PC-3 (cell line): ENCODE results near the gene SPATA16. TPM values are rescaled to one million over a fixed set of nuclear protein-coding genes. Genes with fewer than 3 reads are reported as not detected.

ENCODE experiments used
- ATAC-seq: fragments of 200-7000 bp; cut with Tn5 transposase; 2 replicates; pipeline ENCODE4 v1.9.1; 2020; ENCODE audit warnings: mild to moderate bottlenecking, moderate library complexity
- BruUV-seq: library from RNA; stranded (reverse); fragments of 400-500 nt; replicated peaks from 2 replicates; lab custom pipeline; 2021; lab: Mats Ljungman, UMichigan
- CTCF ChIA-PET: fragments of 300-600 bp; sonication (Branson Sonifier 250); formaldehyde crosslinking; loops from one replicate; lab custom pipeline; 2022; ENCODE audit warnings: antibody characterized with exemption; lab: Charles Lee
- POLR2A ChIA-PET: fragments of 300-600 bp; sonication (Branson Sonifier 250); formaldehyde crosslinking; loops from one replicate; lab custom pipeline; 2022; ENCODE audit warnings: antibody characterized with exemption; ENCODE audit not compliant: unreplicated experiment; lab: Charles Lee
- DNase-seq: peaks from one replicate; pipeline ENCODE4 v3.0.0-alpha.2; 2015
- H2AFZ ChIP-seq: fragments of 300-600 bp; sonication (generic); 2 replicates; pipeline ENCODE4 v1.6.0; 2016; ENCODE audit warnings: antibody characterized with exemption, low read length
- H3F3A ChIP-seq: fragments of 300-600 bp; sonication (generic); one replicate; pipeline ENCODE4 v1.6.0; 2017; ENCODE audit warnings: antibody characterized with exemption, low read length, control low read depth, mild to moderate bottlenecking; ENCODE audit not compliant: unreplicated experiment
- H3K27ac ChIP-seq: fragments of 300-600 bp; sonication (generic); 2 replicates; pipeline ENCODE4 v1.5.1; 2016; ENCODE audit warnings: mild to moderate bottlenecking, low read length
- H3K27me3 ChIP-seq: fragments of 300-600 bp; sonication (generic); 2 replicates; pipeline ENCODE4 v1.6.1; 2016; ENCODE audit warnings: low read length, mixed read lengths
- H3K36me3 ChIP-seq: fragments of 300-600 bp; sonication (generic); 2 replicates; pipeline ENCODE4 v1.6.1; 2016; ENCODE audit warnings: low read depth, mixed run types, low read length, mixed read lengths
- H3K4me1 ChIP-seq: fragments of 300-600 bp; sonication (generic); 2 replicates; pipeline ENCODE4 v1.5.1; 2016; ENCODE audit warnings: low read length; ENCODE audit not compliant: insufficient read depth
- H3K4me2 ChIP-seq: fragments of 300-600 bp; sonication (generic); 2 replicates; pipeline ENCODE4 v1.6.0; 2016; ENCODE audit warnings: low read length
- H3K4me3 ChIP-seq: fragments of 300-600 bp; sonication (generic); 2 replicates; pipeline ENCODE4 v1.5.1; 2016; ENCODE audit warnings: mild to moderate bottlenecking, low read length, mixed read lengths
- H3K79me2 ChIP-seq: fragments of 300-600 bp; sonication (generic); 2 replicates; pipeline ENCODE4 v1.6.1; 2017; ENCODE audit warnings: low read length, mixed read lengths
- H3K9ac ChIP-seq: fragments of 300-600 bp; sonication (generic); 2 replicates; pipeline ENCODE4 v1.6.0; 2016; ENCODE audit warnings: mild to moderate bottlenecking, low read length
- H3K9me2 ChIP-seq: fragments of 300-600 bp; sonication (generic); replicated peaks from 2 replicates; pipeline ENCODE4 v1.6.1; 2016; ENCODE audit warnings: mixed run types, low read length, mixed read lengths
- H3K9me3 ChIP-seq: fragments of 300-600 bp; sonication (generic); 2 replicates; pipeline ENCODE4 v1.6.1; 2016; ENCODE audit warnings: low read length, mixed read lengths
- H4K20me1 ChIP-seq: fragments of 300-600 bp; sonication (generic); 2 replicates; pipeline ENCODE4 v1.6.1; 2016; ENCODE audit warnings: low read length, mixed read lengths
- EZH2 ChIP-seq: fragments of 300-600 bp; sonication (generic); IDR thresholded peaks from one replicate; pipeline ENCODE4 v1.6.1; 2017; ENCODE audit warnings: antibody characterized with exemption, mild to moderate bottlenecking, low read length; ENCODE audit not compliant: unreplicated experiment
- EZH2phosphoT487 ChIP-seq: fragments of 300-600 bp; sonication (generic); IDR thresholded peaks from 2 replicates; pipeline ENCODE4 v1.6.1; 2018; ENCODE audit warnings: mild to moderate bottlenecking, antibody characterized with exemption, low read length, borderline replicate concordance
- intact Hi-C: fragments of 100-400 bp; cut with micrococcal nuclease; formaldehyde crosslinking; loops from 2 replicates; pipeline ENCODE4 v1.9.0; 2023
- total RNA-seq: library from RNA; depleted of rRNA; stranded (reverse); fragments of >200 nt; gene quantifications from 2 replicates; pipeline ENCODE4 v1.2.3, GENCODE V29; 2014
- TF ChIP-seq, protein P1 (sequence below): fragments of 300-600 bp; sonication (generic); conservative IDR thresholded peaks from 2 replicates; pipeline ENCODE4 v1.5.1; 2017; ENCODE audit warnings: antibody characterized with exemption, low read depth, mild to moderate bottlenecking, low read length

Gene SPATA16
- total RNA-seq, 1 experiment from 2014 or later: not detected

DNA sequence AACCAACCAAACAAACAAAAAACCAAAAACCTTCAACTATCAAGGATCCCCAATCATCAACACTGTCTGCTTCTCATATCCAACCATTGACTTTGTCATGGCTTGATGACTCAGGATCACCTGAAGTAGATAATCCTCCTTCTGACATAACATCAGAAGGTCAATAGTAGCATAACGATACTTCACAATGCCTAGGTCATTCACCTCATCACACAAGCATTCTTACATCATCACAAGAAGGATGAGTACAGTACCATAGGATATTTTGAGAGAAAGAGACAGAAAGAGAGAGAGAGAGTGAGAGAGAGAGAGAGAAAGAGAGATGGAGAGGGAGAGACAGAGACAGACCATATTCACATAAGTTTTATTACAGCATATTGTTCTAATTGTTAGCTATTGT, 42.1 kb downstream of the SPATA16 start:
- H3K27me3 ChIP-seq: no peaks in the 10 kb centered on the region
- H3F3A ChIP-seq: no peaks in the 10 kb centered on the region
- ChIA-PET CTCF (no interaction called here), POLR2A (no interaction called here)
- intact Hi-C loops: no loop called here
- DNase-seq: no peak
- H3K4me2 ChIP-seq: no peak overlapping the region
- no peaks in the 10 kb centered on the region for H3K4me1 ChIP-seq
- H3K9ac ChIP-seq: no peak overlapping the region
- H3K4me3 ChIP-seq: no peak overlapping the region
- H4K20me1 ChIP-seq: no peaks in the 10 kb centered on the region
- H3K36me3 ChIP-seq: no peaks in the 10 kb centered on the region
- H3K9me3 ChIP-seq: no peaks in the 10 kb centered on the region
- TF ChIP-seq EZH2: no peak
- TF ChIP-seq, protein P1, sequence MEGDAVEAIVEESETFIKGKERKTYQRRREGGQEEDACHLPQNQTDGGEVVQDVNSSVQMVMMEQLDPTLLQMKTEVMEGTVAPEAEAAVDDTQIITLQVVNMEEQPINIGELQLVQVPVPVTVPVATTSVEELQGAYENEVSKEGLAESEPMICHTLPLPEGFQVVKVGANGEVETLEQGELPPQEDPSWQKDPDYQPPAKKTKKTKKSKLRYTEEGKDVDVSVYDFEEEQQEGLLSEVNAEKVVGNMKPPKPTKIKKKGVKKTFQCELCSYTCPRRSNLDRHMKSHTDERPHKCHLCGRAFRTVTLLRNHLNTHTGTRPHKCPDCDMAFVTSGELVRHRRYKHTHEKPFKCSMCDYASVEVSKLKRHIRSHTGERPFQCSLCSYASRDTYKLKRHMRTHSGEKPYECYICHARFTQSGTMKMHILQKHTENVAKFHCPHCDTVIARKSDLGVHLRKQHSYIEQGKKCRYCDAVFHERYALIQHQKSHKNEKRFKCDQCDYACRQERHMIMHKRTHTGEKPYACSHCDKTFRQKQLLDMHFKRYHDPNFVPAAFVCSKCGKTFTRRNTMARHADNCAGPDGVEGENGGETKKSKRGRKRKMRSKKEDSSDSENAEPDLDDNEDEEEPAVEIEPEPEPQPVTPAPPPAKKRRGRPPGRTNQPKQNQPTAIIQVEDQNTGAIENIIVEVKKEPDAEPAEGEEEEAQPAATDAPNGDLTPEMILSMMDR: no peak
- TF ChIP-seq EZH2phosphoT487: no peak
- BruUV-seq: no TSS peak
- H2AFZ ChIP-seq: no peak overlapping the region
- no peak overlapping the region for H3K27ac ChIP-seq
- no peak for ATAC-seq
- no peaks in the 10 kb centered on the region for H3K9me2 ChIP-seq
- no peaks in the 10 kb centered on the region for H3K79me2 ChIP-seq

DNA sequence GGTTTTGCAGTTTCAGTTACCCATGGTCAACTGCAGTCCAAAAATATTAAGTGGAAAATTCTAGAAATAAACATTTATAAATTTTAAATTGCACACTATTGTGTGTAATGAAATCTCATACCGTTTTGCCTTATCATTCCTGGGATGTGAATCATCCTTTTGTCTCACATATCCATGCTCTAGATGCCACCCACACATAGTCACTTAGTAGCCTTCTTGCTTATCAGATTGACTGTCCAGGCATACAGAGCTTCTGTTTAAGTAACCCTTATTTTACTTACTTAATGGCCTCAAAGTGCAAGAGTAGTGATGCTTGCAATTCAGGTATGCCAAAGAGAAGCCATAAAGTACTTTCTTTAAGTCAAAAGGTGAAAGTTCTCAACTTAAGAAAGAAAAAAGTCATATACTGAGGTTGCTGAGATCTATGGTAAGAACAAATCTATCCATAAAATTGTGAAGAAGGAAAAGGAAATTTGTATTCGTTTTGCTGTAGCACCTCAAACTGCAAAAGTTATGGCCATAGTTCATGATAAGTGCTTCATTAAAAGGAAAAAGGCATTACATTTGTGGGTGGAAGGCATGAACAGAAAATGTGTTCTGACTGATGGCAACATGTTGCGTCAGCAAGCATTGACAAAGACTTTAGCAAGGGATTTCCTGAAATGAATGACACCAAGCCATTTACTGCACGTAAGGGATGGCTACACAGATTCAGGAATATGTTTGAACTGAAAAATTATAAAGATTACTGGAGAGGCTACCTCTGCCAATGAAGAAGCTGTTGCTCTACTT, 43.8 kb downstream of the SPATA16 start:
- TF ChIP-seq, protein P1: no peak
- TF ChIP-seq EZH2: no peak
- TF ChIP-seq EZH2phosphoT487: no peak
- Histone ChIP-seq H3F3A (no peaks in the 10 kb centered on the region), H3K27ac (no peak overlapping the region), H3K4me1 (no peaks in the 10 kb centered on the region), H4K20me1 (no peaks in the 10 kb centered on the region), H3K27me3 (no peaks in the 10 kb centered on the region), H3K4me3 (no peak overlapping the region), H3K79me2 (no peaks in the 10 kb centered on the region), H3K4me2 (no peak overlapping the region), H3K9me3 (no peaks in the 10 kb centered on the region), H3K36me3 (no peaks in the 10 kb centered on the region), H3K9me2 (no peaks in the 10 kb centered on the region), H3K9ac (no peak overlapping the region), H2AFZ (no peak overlapping the region)
- BruUV-seq: no TSS peak
- DNase-seq (no peak), ATAC-seq (no peak)
- intact Hi-C loops: no loop called here
- ChIA-PET CTCF (no interaction called here), POLR2A (no interaction called here)

DNA sequence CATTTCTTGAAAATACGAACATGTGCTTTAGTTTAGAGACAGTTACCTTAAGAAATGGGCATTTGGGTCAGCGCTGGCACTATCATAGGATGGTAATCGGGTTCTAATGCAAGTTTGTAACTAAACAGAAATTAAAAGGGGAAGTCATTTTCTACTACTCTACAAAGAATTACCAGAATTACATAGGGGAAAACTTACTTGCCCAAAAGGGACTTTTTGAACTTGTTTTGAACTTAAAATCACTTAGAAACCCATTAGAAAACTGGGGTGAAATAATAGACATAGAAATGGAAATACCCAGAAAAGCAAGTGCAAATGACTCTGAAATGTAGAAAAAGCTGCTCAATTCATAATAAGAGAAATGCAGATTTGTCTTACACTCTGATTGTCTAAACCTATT, 44.9 kb downstream of the SPATA16 start:
- Histone ChIP-seq H3K9ac (no peak overlapping the region), H3K27ac (no peak overlapping the region), H2AFZ (no peak overlapping the region), H3K4me2 (no peak overlapping the region), H3K4me1 (no peaks in the 10 kb centered on the region), H3K9me2 (no peaks in the 10 kb centered on the region), H3F3A (no peaks in the 10 kb centered on the region), H3K27me3 (no peaks in the 10 kb centered on the region), H3K36me3 (no peaks in the 10 kb centered on the region), H3K9me3 (no peaks in the 10 kb centered on the region), H4K20me1 (no peaks in the 10 kb centered on the region), H3K79me2 (no peaks in the 10 kb centered on the region), H3K4me3 (no peak overlapping the region)
- intact Hi-C loops: no loop called here
- CTCF ChIA-PET: no interaction called here
- TF ChIP-seq, protein P1: no peak
- TF ChIP-seq EZH2phosphoT487 (no peak), EZH2 (no peak)
- DNase-seq (no peak), ATAC-seq (no peak)
- POLR2A ChIA-PET: no interaction called here
- no TSS peak for BruUV-seq
